OCI-LY1 (cell line): ENCODE data around the gene NGFR.

Experiments used
- CTCF ChIP-seq: fragments of 200-600 bp; sonication (generic), shearing (Covaris generic); IDR thresholded peaks from 2 replicates; pipeline ENCODE4 v1.5.1; 2017; ENCODE audit warnings: mild to moderate bottlenecking, antibody characterized with exemption, low read length, moderate library complexity, mixed read lengths
- EZH2 ChIP-seq: fragments of 200-600 bp; sonication (generic), shearing (Covaris generic); IDR thresholded peaks from 2 replicates; pipeline ENCODE4 v1.8.0; 2017; ENCODE audit warnings: borderline replicate concordance, mixed run types, mild to moderate bottlenecking, antibody characterized with exemption, low read length, moderate library complexity, mixed read lengths

- TF ChIP-seq CTCF = peak; percentile 40
- no peak for TF ChIP-seq EZH2
Observed at GRCh38 chr17:49548506-49549310, 53.6 kb downstream of the NGFR start.
